22Rv1 (cell line): Measurements from ENCODE around the gene TMEM151A.
"Not testable (repeated sequence)": the region's sequence is repeated elsewhere in the genome, so short reads cannot be mapped to it uniquely, and the experiment has no call there.

Experiments
- H3K27ac ChIP-seq: fragments of 450-650 bp; 2 replicates; pipeline ENCODE4 v1.5.1; 2017
- CTCF ChIP-seq: fragments of 450-650 bp; IDR thresholded peaks from 2 replicates; pipeline ENCODE4 v1.5.1; 2017; ENCODE audit warnings: mild to moderate bottlenecking
- ZFX ChIP-seq: fragments of 450-650 bp; IDR thresholded peaks from 2 replicates; pipeline ENCODE4 v1.6.1; 2017; ENCODE audit warnings: antibody characterized with exemption, borderline replicate concordance

Gene TMEM151A

GRCh38 chr11:66315921-66316811 lies 24.5 kb downstream of the TMEM151A start:
- peak overlapping the region; percentile 15; the same call in 1 of the 2 replicates for H3K27ac ChIP-seq
- TF ChIP-seq ZFX (no peak), CTCF (no peak)

- H3K27ac ChIP-seq = peak within 1 kb of the TSS; percentile 15; the same call in 1 of the 2 replicates
- no peak for TF ChIP-seq ZFX
- no peak for TF ChIP-seq CTCF
These were observed 25.2 kb downstream of the TMEM151A start, which contains the start of gene CD248 for GRCh38 chr11:66316849-66317251. TSS of gene CD248 (minus strand) at chr11:66317044. CDS start at chr11:66317027, 17 bp downstream.

- no peak overlapping the region for H3K27ac ChIP-seq
- TF ChIP-seq ZFX (no peak), CTCF (no peak)
These were observed 25.6 kb downstream of the TMEM151A start for GRCh38 chr11:66317322-66317722.

- H3K27ac ChIP-seq = no peak overlapping the region
- TF ChIP-seq CTCF (no peak), ZFX (no peak)
These were observed 26.3 kb downstream of the TMEM151A start for GRCh38 chr11:66317723-66318599.

- TF ChIP-seq ZFX (no peak), CTCF (no peak)
- H3K27ac ChIP-seq = no peak overlapping the region
These were observed 26.9 kb downstream of the TMEM151A start for GRCh38 chr11:66318600-66318970.

GRCh38 chr11:66320289-66320688 lies 28.6 kb downstream of the TMEM151A start:
- not testable (repeated sequence) for H3K27ac ChIP-seq

- H3K27ac ChIP-seq = not testable (repeated sequence)
These were observed 29.1 kb downstream of the TMEM151A start for GRCh38 chr11:66320748-66321147.

- TF ChIP-seq ZFX (no peak), CTCF (no peak)
- no peak overlapping the region for H3K27ac ChIP-seq
These were observed 29.9 kb downstream of the TMEM151A start for GRCh38 chr11:66321606-66322005.
